MM.1S (cell line): Measurements from ENCODE around the gene USP32.

ENCODE experiments used
- CTCF ChIP-seq: fragments of 300-600 bp; sonication (generic); IDR thresholded peaks from 2 replicates; pipeline ENCODE4 v1.5.1; 2016; ENCODE audit warnings: antibody characterized with exemption, low read length, mixed read lengths
- EZH2 ChIP-seq: fragments of 300-600 bp; sonication (generic); optimal IDR thresholded peaks from 2 replicates; pipeline ENCODE3; 2017; ENCODE audit warnings: low read depth, mild to moderate bottlenecking, antibody characterized with exemption, low read length, mixed read lengths
- EZH2phosphoT487 ChIP-seq: fragments of 300-600 bp; sonication (generic); IDR thresholded peaks from 2 replicates; pipeline ENCODE4 v1.6.1; 2018; ENCODE audit warnings: antibody characterized with exemption, low read length

- TF ChIP-seq CTCF (no peak), EZH2phosphoT487 (no peak), EZH2 (no peak)
Measured at GRCh38 chr17:60387666-60388065, 4.3 kb downstream of the USP32 start.
